NB4 (cell line): ENCODE data around the gene EFCAB6.

Source experiments
- CTCF ChIP-seq: IDR thresholded peaks from one replicate; pipeline ENCODE4 v1.5.1; 2012; ENCODE audit warnings: low read depth, low read length
- POLR2A ChIP-seq: IDR thresholded peaks from 2 replicates; pipeline ENCODE4 v1.6.1; 2011; ENCODE audit warnings: mild to moderate bottlenecking; ENCODE audit not compliant: insufficient read length; ENCODE audit errors: extremely low read depth

GRCh38 chr22:43535741-43536140 lies 276.4 kb downstream of the EFCAB6 start:
- TF ChIP-seq CTCF (no peak), POLR2A (no peak)
